ENCODE measurements around the gene OR2L3. TPM values are rescaled to one million over a fixed set of nuclear protein-coding genes. Genes with fewer than 3 reads are reported as not detected.

OR2L3 gene, protein sequence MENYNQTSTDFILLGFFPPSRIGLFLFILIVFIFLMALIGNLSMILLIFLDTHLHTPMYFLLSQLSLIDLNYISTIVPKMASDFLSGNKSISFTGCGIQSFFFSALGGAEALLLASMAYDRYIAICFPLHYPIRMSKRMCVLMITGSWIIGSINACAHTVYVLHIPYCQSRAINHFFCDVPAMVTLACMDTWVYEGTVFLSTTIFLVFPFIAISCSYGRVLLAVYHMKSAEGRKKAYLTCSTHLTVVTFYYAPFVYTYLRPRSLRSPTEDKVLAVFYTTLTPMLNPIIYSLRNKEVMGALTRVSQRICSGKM
- not detected for polyA plus RNA-seq
- long read RNA-seq, donor 1 = 0 reads
- long read RNA-seq, donor 2 = 0 reads
- long read RNA-seq, donor 3 = 0 reads
- long read RNA-seq, donor 4 = 0 reads
- long read RNA-seq, donor 5 = 0 reads
- long read RNA-seq, donor 6 = 0 reads
- long read RNA-seq, donor 7 = 0 reads
- long read RNA-seq, donor 8 = 0 reads
- long read RNA-seq, donor 9 = 0 reads
- long read RNA-seq, donor 10 = 0 reads
- long read RNA-seq, donor 11 = 0 reads

DNA sequence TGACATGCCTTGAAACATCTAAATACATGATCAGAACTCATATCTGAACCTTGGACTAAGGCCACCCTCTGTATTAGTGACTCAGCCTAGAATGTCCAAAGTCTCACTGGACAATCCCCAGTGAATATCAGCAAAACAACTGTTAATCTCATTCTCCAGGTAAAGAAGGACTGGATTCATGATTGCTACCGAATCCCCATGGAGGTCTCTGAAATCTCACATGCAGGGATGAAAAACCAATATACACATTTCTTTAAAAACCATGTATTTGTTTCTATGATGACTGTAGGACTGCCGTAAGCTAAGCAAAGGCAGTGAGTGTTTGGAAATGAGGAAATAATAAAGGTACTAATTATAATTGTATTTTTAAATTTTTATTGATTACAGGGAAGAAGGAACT, at the start of gene OR2L3:
TSS of gene OR2L3 (plus strand) at position 301 of the 400 bp plus-strand sequence. CDS start 13,846 bp downstream, outside the sequence.
- H3K27ac ChIP-seq (ENCODE audit: low read length) = no peak within 1 kb of the TSS
- H3K4me3 ChIP-seq (ENCODE audit: low read length) = no peak within 1 kb of the TSS
- peaks cover 4% of the 10 kb centered on the region for H3K9me3 ChIP-seq (ENCODE audit: control insufficient read depth, low read depth, low read length)
- WGBS (ENCODE audit: insufficient coverage, low lambda C conversion rate) = 86% methylated on average over 1 of the region's 2 CpGs
- no peak for DNase-seq
- no peaks in the 10 kb centered on the region for H3K4me1 ChIP-seq (ENCODE audit: control insufficient read depth, insufficient read depth, low read length)
- no peaks in the 10 kb centered on the region for H3K36me3 ChIP-seq (ENCODE audit: control insufficient read depth, insufficient read depth, low read length)
- H3K27me3 ChIP-seq (ENCODE audit: control insufficient read depth, insufficient read depth, low read length) = no peaks in the 10 kb centered on the region

DNA sequence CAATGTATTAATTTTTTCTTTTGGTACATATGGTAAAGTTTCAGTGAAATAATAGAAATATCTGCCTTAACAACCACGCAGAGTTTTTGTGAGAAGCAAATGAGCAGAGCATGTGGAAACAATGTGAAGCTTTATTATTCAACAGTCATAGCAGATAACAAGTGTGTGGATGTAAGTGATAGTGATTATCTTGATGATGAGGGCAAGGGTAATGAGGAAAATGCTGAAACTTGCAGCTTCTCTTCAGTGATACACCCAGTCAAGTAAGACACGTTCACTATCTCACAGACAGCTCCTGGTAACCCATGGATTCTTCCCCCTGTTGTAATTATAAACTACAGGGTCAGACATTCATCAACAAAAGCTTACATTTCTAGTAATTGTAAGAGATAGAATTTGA, 47.8 kb upstream of the OR2L3 start:
- no peak overlapping the region for H3K4me3 ChIP-seq (ENCODE audit: low read length)
- WGBS (ENCODE audit: insufficient coverage, low lambda C conversion rate) = 40% methylated on average over 1 of the region's 2 CpGs
- H3K27ac ChIP-seq (ENCODE audit: low read length) = no peak overlapping the region
- no peaks in the 10 kb centered on the region for H3K27me3 ChIP-seq (ENCODE audit: control insufficient read depth, insufficient read depth, low read length)
- no peak for DNase-seq
- peaks cover 4% of the 10 kb centered on the region for H3K9me3 ChIP-seq (ENCODE audit: control insufficient read depth, low read depth, low read length)
- no peaks in the 10 kb centered on the region for H3K36me3 ChIP-seq (ENCODE audit: control insufficient read depth, insufficient read depth, low read length)
- no peaks in the 10 kb centered on the region for H3K4me1 ChIP-seq (ENCODE audit: control insufficient read depth, insufficient read depth, low read length)

DNA sequence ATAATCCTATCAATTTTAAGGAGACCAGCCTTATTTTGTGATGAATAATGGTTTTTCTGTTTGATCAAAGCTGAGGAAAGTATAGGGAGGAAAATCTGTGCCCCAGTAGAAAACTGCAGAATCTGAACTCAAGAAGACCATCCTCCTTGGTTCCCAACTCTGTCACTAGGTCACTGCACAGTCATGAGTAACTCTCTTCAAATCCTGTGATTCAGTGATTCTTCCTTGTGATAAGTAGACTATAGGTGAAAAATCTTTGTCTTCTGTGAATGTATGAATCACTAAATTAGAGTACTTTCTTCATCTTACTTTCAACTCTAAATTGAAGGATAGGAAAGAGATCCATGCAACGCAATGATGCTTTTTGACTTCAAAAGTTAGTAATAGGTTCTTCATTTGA, 46.5 kb upstream of the OR2L3 start:
- H3K27ac ChIP-seq (ENCODE audit: low read length) = no peak overlapping the region
- DNase-seq = no peak
- no peaks in the 10 kb centered on the region for H3K9me3 ChIP-seq (ENCODE audit: control insufficient read depth, low read depth, low read length)
- 100% methylated on average over 1 of the region's 1 CpG for WGBS (ENCODE audit: insufficient coverage, low lambda C conversion rate)
- H3K27me3 ChIP-seq (ENCODE audit: control insufficient read depth, insufficient read depth, low read length) = no peaks in the 10 kb centered on the region
- H3K36me3 ChIP-seq (ENCODE audit: control insufficient read depth, insufficient read depth, low read length) = no peaks in the 10 kb centered on the region
- H3K4me1 ChIP-seq (ENCODE audit: control insufficient read depth, insufficient read depth, low read length) = no peaks in the 10 kb centered on the region
- no peak overlapping the region for H3K4me3 ChIP-seq (ENCODE audit: low read length)

DNA sequence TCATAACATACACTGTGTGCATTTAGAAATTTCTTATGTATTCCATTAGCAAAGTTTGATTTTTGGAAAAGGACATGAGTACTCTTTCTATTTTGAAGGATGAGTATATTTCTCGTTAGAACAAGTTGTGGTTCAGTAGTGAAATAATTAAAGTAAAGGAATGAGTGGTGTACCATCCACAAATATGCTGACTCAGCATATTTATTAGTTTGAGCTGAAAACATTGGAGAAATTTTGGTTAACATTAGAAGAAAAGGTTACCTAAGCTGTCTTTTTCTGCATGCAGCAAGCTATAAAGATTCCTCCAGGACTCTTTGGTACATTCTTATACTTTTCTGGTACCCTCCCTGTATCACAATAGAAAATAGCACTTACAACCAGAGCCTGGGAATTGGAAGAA, 38.9 kb upstream of the OR2L3 start:
- Histone ChIP-seq H3K4me1 (ENCODE audit: control insufficient read depth, insufficient read depth, low read length) (no peaks in the 10 kb centered on the region), H3K36me3 (ENCODE audit: control insufficient read depth, insufficient read depth, low read length) (no peaks in the 10 kb centered on the region), H3K27me3 (ENCODE audit: control insufficient read depth, insufficient read depth, low read length) (no peaks in the 10 kb centered on the region), H3K4me3 (ENCODE audit: low read length) (no peak overlapping the region), H3K27ac (ENCODE audit: low read length) (no peak overlapping the region), H3K9me3 (ENCODE audit: control insufficient read depth, low read depth, low read length) (no peaks in the 10 kb centered on the region)
- DNase-seq = no peak
- 80% methylated on average over 1 of the region's 1 CpG for WGBS (ENCODE audit: insufficient coverage, low lambda C conversion rate)

DNA sequence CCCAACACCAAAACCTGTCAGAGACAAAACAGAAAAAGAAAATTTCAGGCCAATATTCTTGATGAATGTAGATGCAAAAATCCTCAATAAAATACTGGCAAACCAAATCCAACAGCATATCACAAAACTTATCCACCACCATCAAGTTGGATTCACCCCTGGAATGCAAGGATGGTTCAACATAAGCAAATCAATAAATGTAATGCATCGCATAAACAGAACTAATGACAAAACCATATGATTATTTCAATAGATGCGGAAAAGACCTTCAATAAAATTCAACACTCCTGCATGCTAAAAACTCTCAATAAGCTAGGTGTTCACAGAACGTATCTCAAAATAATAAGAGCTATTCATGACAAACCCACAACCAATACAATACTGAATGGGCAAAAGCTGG, 37.0 kb upstream of the OR2L3 start:
- no peaks in the 10 kb centered on the region for H3K9me3 ChIP-seq (ENCODE audit: control insufficient read depth, low read depth, low read length)
- no peak overlapping the region for H3K27ac ChIP-seq (ENCODE audit: low read length)
- no peak overlapping the region for H3K4me3 ChIP-seq (ENCODE audit: low read length)
- DNase-seq = no peak
- H3K36me3 ChIP-seq (ENCODE audit: control insufficient read depth, insufficient read depth, low read length) = no peaks in the 10 kb centered on the region
- WGBS (ENCODE audit: insufficient coverage, low lambda C conversion rate) = no CpG with 5 or more reads among the region's 3 CpGs
- no peaks in the 10 kb centered on the region for H3K4me1 ChIP-seq (ENCODE audit: control insufficient read depth, insufficient read depth, low read length)
- no peaks in the 10 kb centered on the region for H3K27me3 ChIP-seq (ENCODE audit: control insufficient read depth, insufficient read depth, low read length)

DNA sequence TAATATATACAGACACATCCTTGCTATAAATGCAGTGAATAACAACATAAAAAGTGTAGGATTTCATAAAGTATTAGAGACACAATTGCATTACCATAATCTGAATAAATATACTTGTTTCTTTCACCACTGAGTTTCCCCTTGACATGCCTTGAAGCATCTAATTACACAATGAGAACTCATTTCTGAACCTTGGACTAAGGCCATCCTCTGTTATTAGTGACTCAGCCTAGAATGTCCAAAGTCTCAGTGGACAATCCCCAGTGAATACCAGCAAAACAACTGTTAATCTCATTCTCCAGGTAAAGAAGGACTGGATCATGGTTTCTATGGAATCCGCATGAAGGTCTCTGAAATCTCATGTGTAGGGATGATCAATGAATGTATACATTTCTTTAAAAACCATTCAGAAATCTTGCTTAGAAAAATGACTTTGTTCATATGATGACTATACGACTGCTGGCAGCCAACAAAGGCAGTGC, 33.4 kb upstream of the OR2L3 start, which contains the start of gene OR2L5:
TSS of gene OR2L5 (plus strand) at position 432 of the 482 bp plus-strand sequence. CDS start 8,288 bp downstream, outside the sequence.
- Histone ChIP-seq H3K9me3 (ENCODE audit: control insufficient read depth, low read depth, low read length) (no peaks in the 10 kb centered on the region), H3K36me3 (ENCODE audit: control insufficient read depth, insufficient read depth, low read length) (no peaks in the 10 kb centered on the region), H3K4me3 (ENCODE audit: low read length) (no peak within 1 kb of the TSS), H3K27me3 (ENCODE audit: control insufficient read depth, insufficient read depth, low read length) (no peaks in the 10 kb centered on the region), H3K4me1 (ENCODE audit: control insufficient read depth, insufficient read depth, low read length) (no peaks in the 10 kb centered on the region), H3K27ac (ENCODE audit: low read length) (no peak within 1 kb of the TSS)
- no peak for DNase-seq
- WGBS (ENCODE audit: insufficient coverage, low lambda C conversion rate) = 100% methylated on average over 1 of the region's 2 CpGs

DNA sequence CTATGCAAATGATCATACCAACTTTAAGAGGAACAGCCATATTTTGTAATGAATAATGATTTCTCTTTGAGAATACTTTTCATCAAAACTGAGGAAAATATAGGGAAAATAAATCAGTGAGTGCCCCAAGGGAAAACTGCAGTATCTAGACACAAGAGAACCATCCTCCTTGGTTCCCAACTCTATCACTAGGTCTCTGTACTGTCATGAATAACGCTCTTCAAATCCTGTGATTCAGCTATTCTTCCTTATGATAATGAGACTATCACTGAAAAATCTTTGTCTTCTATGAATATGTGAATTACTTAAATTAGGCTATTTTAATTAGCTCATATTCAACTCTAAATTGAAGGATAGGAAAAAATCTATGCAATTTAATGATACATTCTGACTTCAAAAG, 30.8 kb upstream of the OR2L3 start:
- no peak for DNase-seq
- H3K9me3 ChIP-seq (ENCODE audit: control insufficient read depth, low read depth, low read length) = peaks cover 3% of the 10 kb centered on the region
- H3K4me3 ChIP-seq (ENCODE audit: low read length) = no peak overlapping the region
- no peaks in the 10 kb centered on the region for H3K27me3 ChIP-seq (ENCODE audit: control insufficient read depth, insufficient read depth, low read length)
- no CpG with 5 or more reads among the region's 1 CpG for WGBS (ENCODE audit: insufficient coverage, low lambda C conversion rate)
- H3K36me3 ChIP-seq (ENCODE audit: control insufficient read depth, insufficient read depth, low read length) = no peaks in the 10 kb centered on the region
- no peaks in the 10 kb centered on the region for H3K4me1 ChIP-seq (ENCODE audit: control insufficient read depth, insufficient read depth, low read length)
- no peak overlapping the region for H3K27ac ChIP-seq (ENCODE audit: low read length)

DNA sequence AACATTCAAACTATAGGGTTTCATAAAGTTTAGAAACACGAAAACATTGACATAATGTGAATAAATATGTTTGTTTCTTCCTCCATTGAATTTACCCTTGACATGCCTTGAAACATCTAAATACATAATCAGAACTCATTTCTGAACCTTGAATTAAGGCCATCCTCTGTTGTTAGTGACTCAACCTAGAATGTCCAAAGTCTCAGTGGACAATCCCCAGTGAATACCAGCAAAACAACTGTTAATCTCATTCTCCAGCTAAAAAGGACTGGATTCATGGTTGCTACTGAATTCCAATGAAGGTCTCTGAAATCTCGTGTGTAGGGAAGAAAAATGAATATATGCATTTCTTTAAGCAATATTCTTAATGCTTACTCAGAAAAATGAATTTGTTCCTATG, 16.9 kb upstream of the OR2L3 start, which contains the start of gene OR2L2:
TSS of gene OR2L2 (plus strand) at position 301 of the 400 bp plus-strand sequence. CDS start 8,198 bp downstream, outside the sequence.
- 38% methylated on average over 1 of the region's 2 CpGs for WGBS (ENCODE audit: insufficient coverage, low lambda C conversion rate)
- Histone ChIP-seq H3K36me3 (ENCODE audit: control insufficient read depth, insufficient read depth, low read length) (no peaks in the 10 kb centered on the region), H3K27me3 (ENCODE audit: control insufficient read depth, insufficient read depth, low read length) (no peaks in the 10 kb centered on the region), H3K4me1 (ENCODE audit: control insufficient read depth, insufficient read depth, low read length) (no peaks in the 10 kb centered on the region), H3K9me3 (ENCODE audit: control insufficient read depth, low read depth, low read length) (peaks cover 3% of the 10 kb centered on the region), H3K4me3 (ENCODE audit: low read length) (no peak within 1 kb of the TSS), H3K27ac (ENCODE audit: low read length) (no peak within 1 kb of the TSS)
- no peak for DNase-seq

DNA sequence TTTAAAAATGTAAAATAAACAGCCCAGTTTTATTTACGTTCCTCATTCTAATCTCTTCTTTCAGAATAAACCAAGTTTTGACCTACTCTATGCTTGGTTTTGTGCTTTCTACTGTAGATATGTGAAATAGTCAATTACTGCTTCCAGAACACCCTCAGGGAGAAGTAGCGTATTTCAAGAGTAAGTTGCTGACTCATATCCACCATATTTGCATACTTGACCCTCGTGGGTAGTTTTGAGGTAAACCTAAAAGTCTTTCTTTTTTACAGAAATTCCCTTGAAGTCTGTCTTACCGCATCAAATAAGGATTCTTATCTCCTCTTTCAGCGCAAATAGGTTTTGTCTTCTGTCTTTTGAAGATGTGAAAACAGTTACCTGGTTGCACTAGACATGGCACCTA, 1.4 kb upstream of the OR2L3 start:
- peaks cover 4% of the 10 kb centered on the region for H3K9me3 ChIP-seq (ENCODE audit: control insufficient read depth, low read depth, low read length)
- no peak overlapping the region for H3K27ac ChIP-seq (ENCODE audit: low read length)
- no peaks in the 10 kb centered on the region for H3K36me3 ChIP-seq (ENCODE audit: control insufficient read depth, insufficient read depth, low read length)
- H3K4me1 ChIP-seq (ENCODE audit: control insufficient read depth, insufficient read depth, low read length) = no peaks in the 10 kb centered on the region
- no peaks in the 10 kb centered on the region for H3K27me3 ChIP-seq (ENCODE audit: control insufficient read depth, insufficient read depth, low read length)
- DNase-seq = no peak
- WGBS (ENCODE audit: insufficient coverage, low lambda C conversion rate) = 86% methylated on average over 2 of the region's 5 CpGs
- H3K4me3 ChIP-seq (ENCODE audit: low read length) = no peak overlapping the region

DNA sequence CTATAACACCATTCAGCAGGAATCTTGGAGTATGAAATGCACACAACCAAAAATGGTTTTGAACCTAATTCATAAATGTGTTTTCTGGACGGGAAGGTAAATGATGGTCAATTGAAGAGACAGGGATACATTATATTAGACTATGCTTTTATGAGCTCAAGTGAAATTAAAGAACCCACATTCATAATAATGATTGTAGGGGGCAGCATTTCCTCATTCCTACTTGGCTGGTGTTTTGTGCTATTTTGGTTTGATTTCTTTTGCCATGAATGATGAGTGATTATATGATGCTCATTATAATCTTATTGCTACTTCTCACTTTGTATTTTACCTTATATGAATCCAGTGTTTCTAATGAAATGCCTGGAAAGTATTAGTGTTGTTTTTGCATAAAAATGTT, 372 bp downstream of the OR2L3 start:
- Histone ChIP-seq H3K4me3 (ENCODE audit: low read length) (no peak overlapping the region), H3K9me3 (ENCODE audit: control insufficient read depth, low read depth, low read length) (peaks cover 4% of the 10 kb centered on the region), H3K4me1 (ENCODE audit: control insufficient read depth, insufficient read depth, low read length) (no peaks in the 10 kb centered on the region), H3K36me3 (ENCODE audit: control insufficient read depth, insufficient read depth, low read length) (no peaks in the 10 kb centered on the region), H3K27ac (ENCODE audit: low read length) (no peak overlapping the region), H3K27me3 (ENCODE audit: control insufficient read depth, insufficient read depth, low read length) (no peaks in the 10 kb centered on the region)
- no CpG with 5 or more reads among the region's 1 CpG for WGBS (ENCODE audit: insufficient coverage, low lambda C conversion rate)
- DNase-seq = no peak

Measured in large intestine (tissue), 12 donors.